Thyroid gland (tissue), 4 donors: Measurements from ENCODE around the gene PIH1D1. TPM values are rescaled to one million over a fixed set of nuclear protein-coding genes. Genes with fewer than 3 reads are reported as not detected.

Source experiments
- DNase-seq, 2 donors: peaks; one replicate each; pipeline ENCODE4 v3.0.0-alpha.2; 2019
- H3K27ac ChIP-seq, 3 donors: fragments of 200-600 bp; sonication (generic); 1 replicate in 2 of 3; 2 replicates in 1 of 3; pipeline ENCODE4 v1.5.1; 2016 to 2019; ENCODE audit warnings: mild to moderate bottlenecking in 1 of 3, moderate library complexity in 1 of 3
- H3K27me3 ChIP-seq: fragments of 200-600 bp; sonication (generic); one replicate; pipeline ENCODE4 v1.5.1; 2019
- H3K36me3 ChIP-seq, 2 donors: fragments of 200-600 bp; sonication (generic); one replicate each; pipeline ENCODE4 v1.5.1; 2016 to 2019
- H3K4me1 ChIP-seq, 2 donors: fragments of 200-600 bp; sonication (generic); one replicate each; pipeline ENCODE4 v1.5.1; 2017 to 2019
- H3K4me3 ChIP-seq, 3 donors: fragments of 200-600 bp; sonication (generic); replicated peaks in 1 of 3; 1 replicate in 2 of 3; 2 replicates in 1 of 3; pipeline ENCODE4 v1.5.1; 2016; ENCODE audit warnings: mild to moderate bottlenecking in 1 of 3
- H3K9me3 ChIP-seq: fragments of 200-600 bp; sonication (generic); one replicate; pipeline ENCODE4 v1.5.1; 2017
- CTCF ChIP-seq, 6 experiments: fragments of 200-600 bp in 3 of 6; fragments of 450-650 bp in 3 of 6; sonication (generic) in 3 of 6; IDR thresholded peaks; one replicate each; pipeline ENCODE4 v1.5.1; 2016 to 2019; ENCODE audit warnings: antibody characterized with exemption in 6 of 6, mild to moderate bottlenecking in 2 of 6, inconsistent platforms in 1 of 6, moderate library complexity in 1 of 6
- POLR2A ChIP-seq, 2 donors: fragments of 450-650 bp; IDR thresholded peaks; one replicate each; pipeline ENCODE4 v1.6.1; 2017; ENCODE audit warnings: antibody characterized with exemption in 2 of 2, mild to moderate bottlenecking in 2 of 2, moderate library complexity in 1 of 2
- WGBS, 2 donors: methylation state at CpG; one replicate each; pipeline ENCODE4 v1.1.5; 2017; 5-methylcytosine and 5-hydroxymethylcytosine counted together
- intact Hi-C: fragments of 100-400 bp; cut with DNase I; formaldehyde crosslinking; loops from one replicate; pipeline ENCODE4 v1.15.1; 2023
- total RNA-seq, 4 donors: library from RNA; depleted of rRNA; stranded (reverse); fragments of >200 nt; gene quantifications; one replicate each; pipeline ENCODE4 v1.2.3, GENCODE V29; 2016

The PIH1D1 gene
- total RNA-seq, 4 donors from 2014 or later, result 69.7 to 125 (median 99.8) TPM

GRCh38 chr19:49425178-49425577, 26.4 kb downstream of the PIH1D1 start, which contains the start of gene GFY:
TSS of gene GFY (plus strand) at chr19:49425388. CDS start at chr19:49426431, 1,043 bp downstream.
- WGBS, 2 donors, result 48 to 55% methylated on average over 7 of the region's 7 CpGs
- no peak within 1 kb of the TSS for H3K4me3 ChIP-seq
- DNase-seq, result no peak
- H3K27me3 ChIP-seq, result peaks cover 59% of the 10 kb centered on the region
- no peak for TF ChIP-seq CTCF (IDR thresholded peaks at IDR 0.05)
- TF ChIP-seq POLR2A (IDR thresholded peaks at IDR 0.05), result no peak
- no peak within 1 kb of the TSS for H3K27ac ChIP-seq
- intact Hi-C loops, result no loop called here
- H3K9me3 ChIP-seq, result no peaks in the 10 kb centered on the region
- H3K36me3 ChIP-seq, result no peaks in the 10 kb centered on the region
- H3K4me1 ChIP-seq, result peaks cover 9 to 31% of the 10 kb centered on the region in 2 donors

GRCh38 chr19:49423985-49424303, 27.7 kb downstream of the PIH1D1 start:
- peaks cover 58% of the 10 kb centered on the region for H3K27me3 ChIP-seq
- intact Hi-C loops, result no loop called here
- H3K9me3 ChIP-seq, result no peaks in the 10 kb centered on the region
- no peak overlapping the region for H3K27ac ChIP-seq
- H3K36me3 ChIP-seq, result no peaks in the 10 kb centered on the region
- no peak for TF ChIP-seq CTCF (IDR thresholded peaks at IDR 0.05)
- no peak for TF ChIP-seq POLR2A (IDR thresholded peaks at IDR 0.05)
- H3K4me3 ChIP-seq, result no peak overlapping the region
- DNase-seq, result no peak
- WGBS, 2 donors, result 17 to 20% methylated on average over 3 of the region's 3 CpGs
- H3K4me1 ChIP-seq, result peaks cover 9 to 31% of the 10 kb centered on the region in 2 donors

GRCh38 chr19:49423071-49423984, 28.3 kb downstream of the PIH1D1 start, which contains the start of gene PTH2:
TSS of gene PTH2 (minus strand) at chr19:49423441. CDS start at chr19:49423339, 102 bp downstream.
- intact Hi-C loops, result no loop called here
- Histone ChIP-seq H3K27me3 (peaks cover 52% of the 10 kb centered on the region), H3K36me3 (no peaks in the 10 kb centered on the region), H3K27ac (no peak within 1 kb of the TSS), H3K9me3 (no peaks in the 10 kb centered on the region), H3K4me1 (peaks cover 7 to 29% of the 10 kb centered on the region in 2 donors), H3K4me3 (no peak within 1 kb of the TSS)
- no peak for DNase-seq
- no peak for TF ChIP-seq CTCF (IDR thresholded peaks at IDR 0.05)
- no peak for TF ChIP-seq POLR2A (IDR thresholded peaks at IDR 0.05)
- WGBS, 2 donors, result 9 to 10% methylated on average over 25 to 29 of the region's 42 CpGs

GRCh38 chr19:49422407-49423070, 29.1 kb downstream of the PIH1D1 start:
- WGBS, 2 donors, result 5 to 8% methylated on average over 20 to 24 of the region's 58 CpGs
- Histone ChIP-seq H3K4me3 (no peak overlapping the region), H3K27me3 (peaks cover 44% of the 10 kb centered on the region), H3K36me3 (no peaks in the 10 kb centered on the region), H3K27ac (no peak overlapping the region), H3K4me1 (peaks cover 0 to 23% of the 10 kb centered on the region in 2 donors), H3K9me3 (no peaks in the 10 kb centered on the region)
- intact Hi-C loops, result no loop called here
- no peak for DNase-seq
- TF ChIP-seq CTCF (IDR thresholded peaks at IDR 0.05) (peak in 3 of 6 experiments; percentile 7 to 31 (median 7)), POLR2A (IDR thresholded peaks at IDR 0.05) (no peak)

- Histone ChIP-seq H3K36me3 (no peaks in the 10 kb centered on the region), H3K9me3 (no peaks in the 10 kb centered on the region), H3K27ac (no peak overlapping the region), H3K4me3 (no peak overlapping the region), H3K4me1 (peaks cover 0 to 23% of the 10 kb centered on the region in 2 donors), H3K27me3 (peaks cover 37% of the 10 kb centered on the region)
- no peak for DNase-seq
- 24 to 31% methylated on average over 3 of the region's 3 CpGs for WGBS, 2 donors
- intact Hi-C loops, result no loop called here
- TF ChIP-seq CTCF (IDR thresholded peaks at IDR 0.05) (no peak), POLR2A (IDR thresholded peaks at IDR 0.05) (no peak)
These were observed 29.8 kb downstream of the PIH1D1 start for GRCh38 chr19:49421878-49422202.
